Measurements from ENCODE around the gene FXN.

DNA sequence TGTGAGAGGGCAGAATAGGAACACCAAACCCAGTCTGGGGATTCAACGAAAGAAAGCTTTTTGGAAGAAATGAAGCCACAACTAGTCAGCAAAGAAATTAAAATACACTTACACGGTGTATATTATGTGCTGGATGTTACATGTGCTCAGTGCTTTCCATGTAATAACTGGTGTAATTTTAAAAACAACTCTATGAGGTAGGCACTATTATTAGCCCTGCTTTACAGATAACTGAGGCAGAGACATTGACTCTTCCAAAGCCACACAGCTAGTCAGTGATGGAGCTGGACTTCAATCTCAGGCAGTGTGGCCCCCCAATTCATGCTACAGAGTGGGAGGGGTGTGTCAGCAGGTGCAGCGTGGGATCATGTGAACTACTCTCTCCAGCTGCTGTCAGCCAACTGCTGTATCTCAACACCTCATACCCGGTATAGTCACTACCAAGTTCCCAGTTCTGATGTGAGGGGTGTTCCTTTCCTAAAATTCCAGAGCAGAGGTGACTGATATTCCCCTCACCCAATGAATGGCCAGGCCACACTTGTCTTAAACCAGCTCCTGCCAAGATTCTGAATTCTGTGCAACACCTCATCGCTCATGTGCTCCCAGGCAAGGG is 104.7 kb downstream of the FXN start:
- TF ChIP-seq POLR2AphosphoS5 (IDR thresholded peaks at IDR 0.05; ENCODE audit: low read depth, low read length) (no peak), POLR2A (IDR thresholded peaks at IDR 0.05; ENCODE audit: low read depth, low read length) (no peak)
